NCI-H774 (cell line): Measurements from ENCODE around the gene HES7.

Experiments used
- DNase-seq: peaks from one replicate; lab custom pipeline; 2025; lab: John Stamatoyannopoulos, UW

Gene HES7

DNA sequence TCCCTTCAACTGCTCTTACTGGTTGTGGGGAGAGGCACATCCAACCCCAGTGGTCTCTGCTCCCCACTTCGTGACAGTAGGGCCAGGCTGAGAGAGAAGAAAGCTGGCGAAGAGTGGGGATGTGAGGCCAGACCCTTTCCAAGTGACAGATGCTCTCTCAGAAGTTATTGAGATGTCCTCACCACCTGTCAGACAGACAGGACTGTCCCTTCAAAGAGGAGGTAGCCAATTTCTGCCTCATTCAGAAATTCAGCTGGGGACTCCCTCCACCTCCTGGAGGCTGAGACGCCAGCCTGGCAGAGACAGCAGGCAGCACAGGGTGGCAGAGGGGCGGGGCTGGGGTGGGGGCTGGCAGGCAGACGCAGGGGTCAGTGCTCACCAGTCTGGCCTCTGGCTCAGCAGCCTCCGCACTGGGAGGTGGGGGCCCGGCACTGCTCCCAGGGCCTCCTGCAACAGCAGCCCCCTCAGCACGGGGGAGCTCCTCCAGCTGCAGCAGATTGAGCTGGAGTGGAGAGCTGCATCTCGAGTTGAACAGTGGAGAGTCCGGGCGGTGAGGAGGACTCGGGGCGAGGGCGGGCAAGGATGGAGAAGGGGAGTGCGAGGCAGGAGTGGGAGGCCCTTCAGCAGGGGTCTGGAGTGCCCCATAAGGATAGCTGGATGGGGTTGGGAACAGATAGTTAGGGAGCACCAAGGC, 19.1 kb upstream of the HES7 start:
- DNase-seq = no peak

DNA sequence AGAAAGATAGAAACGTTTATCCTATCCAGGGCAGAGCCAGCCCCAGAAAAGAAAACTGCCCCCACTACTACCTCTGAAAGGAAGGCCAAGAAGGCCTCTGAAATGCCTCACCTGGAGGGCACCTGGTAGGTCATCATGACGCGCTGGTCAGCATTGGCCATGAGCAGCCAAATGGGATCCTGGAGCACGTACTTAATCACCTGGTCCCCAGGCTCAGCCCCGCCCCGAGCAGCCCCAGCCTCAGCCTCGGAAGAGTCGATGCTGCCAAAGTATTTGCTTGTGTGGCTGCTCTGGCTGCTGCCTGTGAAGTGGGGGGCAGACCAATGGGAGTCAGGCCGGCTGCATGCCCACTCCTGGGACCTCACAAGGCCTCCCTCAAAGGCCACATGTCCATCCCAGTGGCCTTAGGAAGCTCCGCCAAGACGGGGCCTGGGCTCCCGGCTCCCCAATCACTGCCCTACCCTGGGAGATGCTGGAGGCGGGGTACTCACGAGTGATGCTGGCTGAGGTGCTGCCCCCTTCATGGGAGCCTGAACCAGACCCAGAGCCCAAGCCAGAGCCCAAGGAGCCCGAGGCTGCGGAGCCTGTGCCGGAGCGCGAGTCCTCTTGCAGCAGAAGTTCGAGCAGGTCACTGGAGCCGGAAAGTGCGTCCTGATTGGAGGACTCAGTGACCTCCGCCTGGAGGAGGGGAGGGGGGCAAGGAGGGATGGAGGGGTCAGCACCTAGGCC, 18.4 kb upstream of the HES7 start:
- DNase-seq = no peak

DNA sequence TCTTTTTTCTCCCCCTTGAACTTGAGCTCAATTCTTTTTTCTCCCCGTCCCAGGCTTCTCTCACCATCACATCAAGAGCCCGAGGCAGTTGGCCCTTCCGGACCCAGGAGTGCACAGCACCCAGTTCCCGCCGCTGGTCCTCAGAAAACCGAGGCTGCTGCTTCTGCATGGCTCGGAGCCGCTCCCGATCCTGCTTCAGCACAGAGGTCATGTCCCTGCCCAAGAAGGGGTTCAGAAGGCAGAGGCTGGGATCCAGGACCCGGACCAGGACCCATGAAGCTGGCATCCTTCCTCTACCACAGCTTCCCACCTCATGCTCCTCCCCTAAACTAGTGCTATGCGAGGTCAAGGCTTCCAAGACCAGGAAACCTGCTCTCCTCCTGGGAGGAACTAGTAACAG, 17.8 kb upstream of the HES7 start:
- no peak for DNase-seq

DNA sequence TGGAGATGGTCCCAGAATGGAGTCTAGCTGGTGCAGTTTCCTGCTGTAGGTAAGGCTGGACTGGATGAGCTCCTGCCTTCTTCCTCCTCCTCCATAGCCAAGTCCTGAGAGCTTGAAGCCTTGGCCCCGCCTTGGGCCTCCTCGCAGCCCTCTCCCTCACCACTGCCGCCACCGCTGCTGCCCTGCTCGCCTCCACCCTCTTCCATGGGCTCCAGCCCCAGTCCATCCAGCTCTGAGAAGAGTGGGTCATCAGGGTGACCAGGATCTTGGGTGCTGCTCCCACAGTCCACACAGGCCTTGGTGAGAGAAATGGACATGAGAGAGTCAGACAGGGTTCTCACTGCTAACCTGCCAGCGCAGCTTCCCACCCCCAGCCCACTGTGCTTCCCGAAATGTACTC, 17.1 kb upstream of the HES7 start:
- DNase-seq = no peak

DNA sequence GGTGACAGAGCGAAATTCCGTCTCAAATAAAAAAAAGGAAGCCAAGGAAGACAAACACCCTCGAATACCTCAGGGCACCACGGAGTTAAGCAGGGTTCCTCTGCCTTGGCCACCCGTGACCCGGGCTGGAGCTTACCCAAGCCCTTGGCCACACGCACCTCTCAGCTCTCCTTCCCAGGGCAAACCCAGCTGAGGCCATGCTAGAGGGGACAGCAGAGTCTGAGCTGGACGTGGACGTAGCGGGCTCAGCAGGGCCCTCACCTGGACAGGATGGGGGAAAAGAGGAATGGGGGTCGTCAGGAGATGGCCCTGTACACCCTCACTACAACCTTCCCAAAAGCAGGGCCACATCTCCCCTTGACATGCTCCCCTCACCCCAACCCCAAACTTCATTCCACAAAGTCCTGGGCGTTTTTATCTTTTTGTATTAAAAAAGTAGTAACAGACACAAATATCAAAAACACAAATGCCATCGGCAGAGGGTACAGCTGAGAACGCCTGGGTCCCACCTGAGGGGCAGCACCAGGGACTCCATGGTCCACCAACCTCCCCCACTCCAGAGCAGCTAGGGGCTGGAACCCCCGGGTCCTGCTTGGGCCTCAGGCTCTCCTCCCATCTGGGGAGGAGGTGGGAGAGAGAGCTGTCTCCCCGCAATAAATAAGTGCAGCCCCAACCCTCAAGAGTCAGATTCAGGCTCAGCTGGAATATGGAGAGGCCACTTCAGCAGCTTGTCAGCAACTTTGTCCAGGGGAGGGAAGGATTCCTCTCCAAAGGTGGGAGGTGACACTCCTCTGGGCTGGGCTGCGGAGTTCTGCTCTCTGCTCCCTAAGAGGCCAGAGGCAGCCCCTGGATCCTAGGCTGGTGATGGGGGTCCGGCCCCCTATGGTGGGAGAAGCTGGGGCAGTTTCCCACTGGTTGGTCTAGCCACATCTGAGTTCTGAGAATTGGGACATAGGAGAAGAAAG, 16.4 kb upstream of the HES7 start:
- no peak for DNase-seq

DNA sequence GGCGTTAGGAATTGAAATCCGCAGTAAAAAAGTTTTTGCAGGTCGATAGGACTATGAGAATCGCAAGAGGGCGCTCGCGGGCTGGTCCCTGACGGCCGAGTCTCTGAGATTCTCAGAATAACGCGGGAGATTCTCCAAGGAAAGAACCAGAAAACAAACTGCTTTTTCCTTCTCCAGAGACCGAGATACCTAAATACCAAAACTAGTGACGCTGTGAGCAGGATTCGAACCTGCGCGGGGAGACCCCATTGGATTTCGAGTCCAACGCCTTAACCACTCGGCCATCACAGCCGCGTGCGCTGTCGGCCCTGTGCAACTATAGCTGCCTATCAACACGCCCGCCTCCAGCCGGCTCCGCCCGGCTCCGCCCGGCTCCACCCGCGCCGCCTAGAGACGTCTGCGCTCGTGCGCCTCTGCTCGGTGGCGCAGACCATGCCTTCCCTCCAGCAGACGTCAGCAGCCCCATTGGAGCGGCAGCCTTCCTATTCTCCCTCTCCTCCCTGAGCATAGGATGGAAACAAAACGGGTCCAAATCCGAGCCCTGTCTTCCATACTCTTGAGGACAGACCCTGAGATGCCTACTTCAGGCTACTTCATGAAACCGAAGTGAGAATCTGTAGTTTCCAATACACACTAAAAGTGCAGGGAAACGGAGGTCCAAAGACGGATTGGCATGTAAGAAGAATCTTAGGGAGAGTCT, 14.9 kb upstream of the HES7 start:
- DNase-seq = peak; percentile 74

DNA sequence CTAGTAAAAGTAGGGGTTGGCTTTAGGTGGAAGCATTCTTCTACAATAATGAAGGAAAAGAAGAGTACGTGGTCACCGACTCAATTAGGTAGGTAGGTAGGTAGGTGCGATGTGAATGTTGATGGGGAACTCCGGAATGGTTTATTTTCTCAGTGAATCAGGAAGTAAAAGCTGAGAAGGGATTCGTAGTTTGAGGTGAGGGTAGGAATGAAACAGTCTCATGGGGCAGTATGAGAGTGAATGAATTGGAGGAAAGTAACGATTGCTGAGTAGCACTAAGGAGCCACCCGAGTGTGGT, 14.4 kb upstream of the HES7 start:
- no peak for DNase-seq

DNA sequence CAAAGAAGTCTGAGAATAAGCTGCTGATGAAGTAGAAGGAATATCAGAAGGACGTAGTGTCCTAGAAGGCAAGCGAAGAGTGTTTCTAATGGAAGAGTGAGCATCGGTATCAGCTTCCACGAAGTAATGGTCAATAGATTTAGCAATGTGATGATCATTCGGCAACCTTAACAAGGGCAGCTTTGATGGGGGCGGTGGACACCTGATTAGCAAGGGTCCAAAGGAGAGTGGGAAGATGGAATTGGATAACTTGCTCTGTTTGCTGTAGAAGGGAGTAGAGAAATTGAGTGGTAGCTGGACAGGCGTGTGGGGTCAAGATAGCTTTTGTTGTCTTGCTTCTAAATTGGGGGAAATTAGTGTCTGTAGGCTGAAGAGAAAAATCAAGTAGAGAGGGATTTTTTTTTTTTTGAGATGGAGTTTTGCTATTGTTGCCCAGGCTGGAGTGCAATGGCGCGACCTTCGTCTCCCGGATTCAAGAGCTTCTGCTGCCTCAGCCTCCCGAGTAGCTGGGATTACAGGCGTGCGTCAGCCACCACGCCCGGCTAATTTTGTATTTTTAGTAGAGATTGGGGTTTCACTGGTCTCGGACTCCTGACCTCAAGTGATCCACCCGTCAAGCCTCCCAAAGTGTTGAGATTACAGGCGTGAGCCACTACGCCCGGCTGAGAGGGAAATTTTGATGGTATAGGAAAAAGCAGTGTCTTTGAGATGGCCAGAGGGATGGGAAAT, 13.9 kb upstream of the HES7 start:
- DNase-seq = no peak

DNA sequence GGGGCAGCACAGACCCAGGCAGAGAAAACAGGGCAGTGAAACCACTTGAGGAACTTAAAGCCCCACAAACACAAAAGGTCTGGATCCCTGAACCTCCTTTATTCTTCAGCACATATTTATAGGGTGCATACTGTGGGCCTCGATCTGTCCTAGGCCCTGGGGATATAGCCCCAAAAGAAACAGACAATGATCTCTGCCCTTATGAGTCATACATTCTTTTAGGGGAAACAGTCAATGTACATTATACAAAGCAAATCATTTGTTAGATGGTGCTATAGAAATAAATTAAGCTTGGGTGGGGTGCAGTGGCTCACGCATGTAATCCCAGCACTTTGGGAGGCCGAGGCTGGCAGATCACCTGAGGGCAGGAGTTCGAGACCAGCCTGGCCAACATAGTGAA, 10.0 kb upstream of the HES7 start:
- DNase-seq = no peak

DNA sequence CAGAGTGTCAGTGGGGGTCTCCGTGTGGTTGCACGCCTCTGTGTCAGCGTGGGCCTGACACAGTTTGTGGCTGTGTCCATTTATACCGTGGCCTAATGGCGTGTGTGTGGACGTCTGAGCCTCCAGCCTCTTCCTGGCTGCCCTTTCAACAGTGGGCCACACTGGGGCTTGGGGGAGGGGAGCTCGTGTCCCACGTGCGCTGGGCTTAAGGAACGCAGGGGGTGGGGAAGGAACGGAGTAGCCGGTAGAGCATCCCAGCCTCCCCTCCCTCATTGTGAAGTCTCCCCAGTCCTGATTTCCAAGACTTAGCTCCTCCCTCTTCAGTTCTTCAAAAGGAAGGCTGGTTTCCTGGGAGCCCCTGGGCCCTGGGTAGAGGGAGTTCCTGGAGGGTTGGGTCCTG, 9.5 kb upstream of the HES7 start:
- no peak for DNase-seq

DNA sequence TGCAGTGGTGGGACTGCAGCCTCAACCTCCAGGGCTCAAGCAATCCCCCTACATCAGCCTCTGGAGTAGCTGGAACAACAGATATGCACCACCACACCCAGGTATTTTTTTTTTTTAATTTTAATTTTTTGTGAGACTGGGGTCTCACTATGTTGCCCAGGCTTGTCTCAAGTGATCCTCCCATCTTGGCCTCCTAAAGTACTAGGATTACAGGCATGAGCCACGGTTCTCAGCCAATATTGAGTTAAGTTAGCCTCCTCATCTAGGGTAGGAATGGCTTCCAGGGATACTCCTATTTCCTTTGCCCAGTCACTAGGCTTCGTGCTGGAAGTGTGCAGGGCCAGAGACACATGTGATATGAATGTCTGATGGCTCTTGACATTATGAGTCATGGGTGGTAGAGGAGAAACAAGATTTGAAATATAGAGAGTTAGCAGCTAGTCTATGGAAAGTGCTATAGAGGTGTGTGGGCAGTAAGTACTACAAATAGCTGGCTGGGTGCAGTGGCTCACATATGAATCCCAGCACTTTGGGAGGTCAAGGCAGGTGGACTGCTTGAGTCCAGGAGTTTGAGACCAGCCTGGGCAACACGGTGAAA, 8.0 kb upstream of the HES7 start:
- DNase-seq = no peak

DNA sequence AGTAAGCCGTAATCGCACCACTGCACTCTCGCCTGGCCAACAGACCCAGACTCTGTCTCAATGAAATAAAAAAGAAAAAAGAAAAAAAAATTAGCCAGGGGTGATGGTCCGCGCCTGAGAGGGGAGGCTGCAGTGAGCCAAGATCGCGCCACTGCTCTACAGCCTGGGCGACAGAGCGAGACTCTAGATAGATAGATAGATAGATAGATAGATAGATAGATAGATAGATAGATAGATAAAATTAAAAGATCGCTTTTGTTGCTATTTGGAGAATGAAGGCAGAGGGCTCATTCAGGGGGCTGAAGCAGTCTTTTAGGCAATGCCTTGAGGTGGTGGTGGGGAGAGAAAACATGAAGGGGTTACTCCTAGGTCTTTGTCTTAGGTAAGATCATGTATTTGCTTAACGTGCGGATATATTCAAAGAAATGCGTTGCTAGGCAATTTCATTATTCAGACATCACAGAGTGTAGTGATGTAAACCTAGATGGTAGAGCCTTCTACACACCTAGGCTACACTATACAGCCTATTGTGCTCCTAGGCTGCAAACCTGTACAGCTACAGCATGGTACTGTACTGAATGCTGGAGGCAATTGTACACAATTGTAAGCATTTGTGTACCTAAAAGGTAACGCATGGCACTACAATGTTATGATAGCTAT, 4.3 kb upstream of the HES7 start:
- no peak for DNase-seq

DNA sequence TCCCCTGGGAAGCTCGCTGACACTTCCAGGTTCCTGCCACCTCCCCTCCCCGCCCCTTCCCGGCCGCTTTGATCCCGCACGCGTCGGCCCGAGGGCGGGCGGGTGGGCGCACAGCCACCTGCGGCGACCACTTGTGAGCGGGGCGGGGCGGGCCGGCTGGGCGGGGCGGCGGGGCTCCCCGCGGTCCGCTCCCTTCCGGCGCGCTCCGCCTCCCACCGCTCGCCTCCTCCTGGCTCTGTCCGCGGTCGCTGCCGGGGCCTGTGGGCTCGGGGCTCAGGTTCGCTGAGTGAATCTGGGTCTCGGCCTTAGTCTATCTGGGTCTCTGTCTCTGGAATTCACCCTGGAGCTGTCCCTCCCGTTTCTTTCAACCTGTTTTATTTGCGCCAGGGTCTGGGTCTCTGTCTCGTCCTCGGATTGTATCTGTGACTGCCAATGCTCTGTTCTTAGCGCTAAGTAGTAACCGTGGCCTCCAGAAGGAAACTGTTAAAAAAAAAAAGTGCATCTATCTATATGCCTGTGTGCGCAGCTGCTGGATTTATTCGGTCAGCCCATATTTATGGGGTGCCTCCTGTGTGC, 2.7 kb upstream of the HES7 start:
- DNase-seq = no peak

DNA sequence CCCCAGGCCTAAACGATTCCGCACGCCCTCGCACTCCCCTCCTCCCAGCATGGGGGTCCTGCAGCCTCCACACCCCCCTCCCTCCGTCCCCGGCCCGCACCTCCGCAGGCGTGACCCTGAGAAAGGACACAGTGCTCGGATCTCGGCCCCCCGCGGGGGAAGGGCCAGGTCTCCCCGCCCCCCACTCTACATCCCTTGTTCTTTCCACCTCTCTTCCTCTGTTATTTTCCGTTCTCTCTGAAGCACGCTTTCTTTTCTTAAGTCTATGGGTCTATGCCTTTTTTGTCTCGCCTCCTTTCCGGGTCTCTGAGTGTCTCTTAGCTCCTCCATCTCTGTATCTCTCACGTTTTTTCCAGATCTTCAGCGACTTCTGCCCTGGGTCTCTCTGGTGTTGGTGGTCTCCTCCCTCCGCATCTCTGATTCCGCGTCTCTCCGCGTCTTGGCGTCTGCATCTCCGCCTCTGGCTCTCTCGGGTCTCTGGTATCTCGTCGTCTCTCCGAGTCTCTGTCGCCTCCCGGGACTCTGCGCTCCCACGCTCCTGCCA, 2.1 kb upstream of the HES7 start:
- DNase-seq = no peak

DNA sequence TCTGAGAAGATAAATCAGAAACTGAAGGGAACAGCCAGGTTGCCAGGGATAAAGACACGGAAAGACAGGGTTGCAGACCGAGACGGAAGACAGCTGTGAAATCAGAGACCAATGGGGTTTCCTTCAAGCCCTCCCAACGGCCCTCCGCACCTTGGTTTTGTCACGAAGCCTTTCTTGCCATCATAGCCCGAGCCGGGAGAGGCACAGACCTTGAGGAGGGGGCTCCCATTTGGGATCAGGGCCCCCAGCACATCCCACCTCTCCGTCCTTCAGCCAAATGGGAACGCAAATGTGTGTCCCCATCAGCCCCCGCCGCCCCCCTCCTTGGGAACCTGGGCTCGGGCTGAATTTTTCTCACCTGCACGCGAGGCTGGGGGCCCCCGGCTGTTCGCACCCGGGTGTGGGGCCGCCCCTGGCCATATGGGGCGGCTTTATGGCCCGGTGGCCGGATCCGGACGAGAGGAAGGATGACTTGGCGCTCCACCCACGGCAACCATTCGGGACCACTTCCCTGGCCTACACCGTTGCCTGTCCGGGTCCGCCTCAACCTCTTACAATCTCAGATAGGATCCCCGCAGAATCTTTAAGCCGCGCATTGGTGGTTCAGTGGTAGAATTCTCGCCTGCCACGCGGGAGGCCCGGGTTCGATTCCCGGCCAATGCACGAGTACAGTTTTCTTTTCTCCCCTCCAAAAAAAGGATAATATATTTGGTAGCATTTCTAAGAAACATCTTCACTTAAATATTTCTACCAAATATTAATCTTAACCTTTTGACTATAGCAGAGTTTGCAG, 1.4 kb upstream of the HES7 start:
- peak; percentile 19 for DNase-seq

DNA sequence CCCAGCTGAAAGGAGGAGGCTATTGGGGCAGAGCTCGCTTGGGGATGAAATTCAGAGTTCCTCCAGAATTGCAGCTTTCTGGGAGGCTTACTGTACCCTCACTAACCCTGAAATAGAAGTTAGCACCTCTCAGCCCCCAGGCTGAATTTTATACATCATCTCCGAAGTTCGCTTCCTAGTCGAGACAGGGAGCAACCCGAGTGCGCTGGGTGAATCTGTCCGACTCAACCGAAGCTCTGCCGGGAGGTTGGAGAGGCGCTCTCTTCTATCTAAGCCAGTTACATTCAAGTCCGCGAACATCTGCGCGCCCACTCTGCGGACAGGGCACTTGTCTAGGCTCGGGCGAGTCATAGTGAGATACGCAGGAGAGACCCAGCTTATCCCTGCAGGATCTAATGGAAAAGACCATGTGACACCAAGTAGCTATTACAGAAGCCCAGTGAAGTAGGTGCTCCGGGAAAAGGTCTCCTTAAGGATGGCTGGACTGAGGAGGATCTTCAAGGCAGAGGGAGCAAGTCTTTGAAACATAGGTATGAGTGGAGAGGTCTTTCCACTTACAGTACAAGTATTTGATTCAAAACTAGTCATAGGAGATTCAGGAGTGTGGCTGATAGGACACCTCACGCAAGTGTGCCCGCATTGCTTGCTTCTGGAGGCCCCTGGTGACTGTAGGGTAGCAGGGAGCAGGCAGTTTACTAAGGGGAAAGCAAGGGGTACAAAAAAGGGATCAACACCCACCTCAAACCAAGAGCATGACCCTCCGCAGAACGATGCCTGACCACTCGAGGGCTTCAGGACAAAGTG, 646 bp upstream of the HES7 start:
- no peak for DNase-seq

DNA sequence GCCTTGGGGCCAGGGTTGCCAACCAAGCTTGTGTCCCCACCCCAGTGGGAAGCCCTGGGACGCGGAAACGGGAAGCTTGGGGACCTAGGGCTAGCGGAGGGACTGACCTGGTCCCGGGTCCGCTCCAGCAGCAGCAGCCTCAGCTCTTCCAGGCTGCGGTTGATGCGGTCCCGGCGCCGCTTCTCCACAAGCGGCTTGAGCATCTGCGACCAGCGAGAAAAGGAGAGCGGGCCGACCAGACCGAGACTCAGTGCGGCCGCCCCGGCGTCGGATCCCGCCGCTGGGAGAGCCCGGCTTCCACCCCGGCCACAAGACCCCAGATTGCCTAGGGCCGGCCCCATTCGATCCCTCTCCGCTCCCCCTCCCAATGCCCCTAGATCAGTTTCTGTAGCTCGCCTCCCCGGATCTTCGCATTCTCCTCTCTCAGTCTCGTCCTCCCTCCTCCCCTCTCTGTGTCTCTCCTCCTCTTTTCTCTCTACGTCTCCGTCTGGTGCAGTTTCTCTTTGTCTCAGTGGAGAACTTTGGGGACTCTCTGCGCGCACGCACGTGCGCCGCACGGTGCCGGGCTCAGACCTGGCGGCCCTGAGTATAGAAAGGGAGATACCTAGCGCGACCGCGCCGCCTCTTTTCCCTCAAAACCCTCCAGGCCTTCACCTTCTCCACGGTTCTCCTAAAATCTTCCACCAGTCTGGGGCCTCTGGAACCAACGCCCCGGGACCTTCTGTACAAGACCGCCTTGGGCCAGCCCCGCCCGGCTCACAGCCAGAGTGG, 797 bp downstream of the HES7 start:
- no peak for DNase-seq
